CD14-positive monocyte (primary cell): ENCODE results near the gene INO80E. TPM values are rescaled to one million over a fixed set of nuclear protein-coding genes. Genes with fewer than 3 reads are reported as not detected.

Experiments
- DNase-seq, 3 donors: peaks; one replicate each; pipeline ENCODE4 v3.0.0-alpha.2; 2011 to 2022
- H2AFZ ChIP-seq: 2 replicates; pipeline ENCODE4 v1.6.0; 2012; ENCODE audit warnings: mild to moderate bottlenecking, low read depth, low read length, inconsistent platforms; ENCODE audit not compliant: insufficient read depth, poor library complexity, severe bottlenecking
- H3K27ac ChIP-seq, 2 donors: 1 replicate in 1 of 2; 2 replicates in 1 of 2; pipeline ENCODE4 v1.5.1; 2012 to 2013; ENCODE audit warnings: low read length in 2 of 2, control low read depth in 1 of 2, inconsistent platforms in 1 of 2, low read depth in 1 of 2, mild to moderate bottlenecking in 1 of 2
- H3K27me3 ChIP-seq, 2 donors: one replicate each; pipeline versions ENCODE4 v1.6.0 to v1.6.1; 2011 to 2013; ENCODE audit warnings: low read length in 2 of 2; ENCODE audit not compliant: control insufficient read depth in 2 of 2, insufficient read depth in 2 of 2
- H3K36me3 ChIP-seq, 2 donors: replicated peaks in 1 of 2; 1 replicate in 1 of 2; 2 replicates in 1 of 2; pipeline versions ENCODE4 v1.5.1 to v1.6.1; 2012 to 2013; ENCODE audit warnings: low read length in 2 of 2, control low read depth in 1 of 2, inconsistent platforms in 1 of 2, mild to moderate bottlenecking in 1 of 2; ENCODE audit not compliant: insufficient read depth in 2 of 2, control insufficient read depth in 1 of 2
- H3K4me1 ChIP-seq, 2 donors: 1 replicate in 1 of 2; 2 replicates in 1 of 2; pipeline versions ENCODE4 v1.5.1 to v1.6.1; 2012 to 2013; ENCODE audit warnings: low read length in 2 of 2, control low read depth in 1 of 2, inconsistent platforms in 1 of 2, mild to moderate bottlenecking in 1 of 2, moderate library complexity in 1 of 2; ENCODE audit not compliant: insufficient read depth in 2 of 2, control insufficient read depth in 1 of 2
- H3K4me2 ChIP-seq: replicated peaks from 2 replicates; pipeline ENCODE3; 2012; ENCODE audit warnings: low read length, moderate library complexity, mild to moderate bottlenecking; ENCODE audit not compliant: poor library complexity, severe bottlenecking; ENCODE audit errors: extremely low read depth
- H3K4me3 ChIP-seq, 3 experiments: fragments of 200-600 bp in 1 of 3; sonication (generic) in 1 of 3; replicated peaks in 1 of 3; 1 replicate in 2 of 3; 2 replicates in 1 of 3; pipeline ENCODE4 v1.5.1; 2011 to 2013; ENCODE audit warnings: low read length in 3 of 3, mild to moderate bottlenecking in 3 of 3, control low read depth in 2 of 3, low read depth in 2 of 3, inconsistent platforms in 1 of 3, moderate library complexity in 1 of 3
- H3K79me2 ChIP-seq: 2 replicates; pipeline ENCODE4 v1.6.0; 2012; ENCODE audit warnings: mild to moderate bottlenecking, control low read depth, inconsistent platforms, low read length, moderate library complexity; ENCODE audit not compliant: insufficient read depth
- H3K9ac ChIP-seq: 2 replicates; pipeline ENCODE4 v1.6.0; 2017; ENCODE audit warnings: low read length, mild to moderate bottlenecking; ENCODE audit not compliant: insufficient read depth, poor library complexity, severe bottlenecking
- H3K9me3 ChIP-seq, 2 donors: replicated peaks in 1 of 2; 1 replicate in 1 of 2; 2 replicates in 1 of 2; pipeline versions ENCODE4 v1.5.1 to v1.6.1; 2012 to 2013; ENCODE audit warnings: low read length in 2 of 2, control low read depth in 1 of 2; ENCODE audit not compliant: control insufficient read depth in 1 of 2, insufficient read depth in 1 of 2
- H4K20me1 ChIP-seq: 2 replicates; pipeline ENCODE4 v1.6.0; 2012; ENCODE audit warnings: mild to moderate bottlenecking, low read length, control low read depth, moderate library complexity; ENCODE audit not compliant: insufficient read depth
- H3K27ac Mint-ChIP-seq, 7 donors: one replicate each; pipeline ENCODE4 v1.8.0; 2020; ENCODE audit warnings: mild to moderate bottlenecking in 7 of 7, mixed read lengths in 7 of 7, moderate library complexity in 6 of 7, inconsistent platforms in 2 of 7
- H3K27me3 Mint-ChIP-seq, 3 donors: one replicate each; pipeline ENCODE4 v1.8.0; 2021 to 2022; ENCODE audit warnings: low read depth in 3 of 3, mild to moderate bottlenecking in 3 of 3, mixed read lengths in 3 of 3, moderate library complexity in 3 of 3, inconsistent platforms in 1 of 3
- H3K36me3 Mint-ChIP-seq, 2 donors: one replicate each; pipeline ENCODE4 v1.8.0; 2020; ENCODE audit warnings: mixed read lengths in 2 of 2, inconsistent platforms in 1 of 2, mild to moderate bottlenecking in 1 of 2
- H3K4me1 Mint-ChIP-seq: one replicate; pipeline ENCODE4 v1.8.0; 2020; ENCODE audit warnings: mild to moderate bottlenecking, mixed read lengths
- H3K4me3 Mint-ChIP-seq, 2 donors: one replicate each; pipeline ENCODE4 v1.8.0; 2020; ENCODE audit warnings: mild to moderate bottlenecking in 2 of 2, mixed read lengths in 2 of 2, moderate library complexity in 1 of 2
- H3K9me3 Mint-ChIP-seq, 7 donors: one replicate each; pipeline ENCODE4 v1.8.0; 2020 to 2022; ENCODE audit warnings: mixed read lengths in 7 of 7, mild to moderate bottlenecking in 6 of 7, moderate library complexity in 6 of 7, inconsistent platforms in 2 of 7
- WGBS: methylation state at CpG from one replicate; pipeline ENCODE4 v1.1.5; 2013; ENCODE audit warnings: missing lambda C conversion rate; ENCODE audit not compliant: insufficient coverage; 5-methylcytosine and 5-hydroxymethylcytosine counted together
- intact Hi-C, 2 donors: fragments of 100-400 bp; cut with micrococcal nuclease; formaldehyde crosslinking; loops; one replicate each; pipeline versions ENCODE4 v1.15.0 to v1.15.1; 2023
- polyA plus RNA-seq, 3 donors: library from polyadenylated mRNA; depleted of rRNA in 1 of 3; unstranded in 2 of 3; stranded (reverse) in 1 of 3; fragments of 300-500 nt in 2 of 3; fragments of >200 nt in 1 of 3; fragmentation: Illumina TruSeq in 2 of 3; gene quantifications; 1 replicate in 2 of 3; 2 replicates in 1 of 3; pipeline ENCODE4 v1.2.3, GENCODE V29; 2012 to 2021
- TF ChIP-seq, protein P1 (sequence below): fragments of 200-600 bp; IDR thresholded peaks from one replicate; pipeline ENCODE4 v1.8.0; 2022; ENCODE audit warnings: antibody characterized with exemption, mild to moderate bottlenecking

Gene INO80E
- polyA plus RNA-seq, 3 donors: 2.8 to 57.6 (median 3.5) TPM

DNA sequence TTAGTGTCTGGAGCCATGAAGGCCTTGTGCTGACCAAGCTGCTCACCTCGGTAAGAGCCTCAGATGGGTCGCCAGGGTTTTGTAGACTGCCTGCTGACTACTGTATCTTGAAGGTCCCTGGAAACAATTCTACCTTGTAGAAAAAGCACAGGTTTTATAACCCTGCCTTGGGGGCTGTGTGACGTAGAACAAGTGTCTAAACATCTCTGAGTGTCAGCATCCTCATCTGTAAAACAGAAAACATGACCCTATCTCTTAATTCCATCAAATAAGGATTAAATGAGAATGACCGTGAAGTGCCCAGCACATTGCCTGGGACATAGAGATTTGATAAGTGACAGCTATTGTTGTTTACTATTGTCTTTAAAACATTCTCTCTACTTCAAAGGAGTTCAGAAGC lies 27.8 kb upstream of the INO80E start:
- H3K4me2 ChIP-seq: no peak overlapping the region
- peaks cover 10 to 15% of the 10 kb centered on the region in 2 donors for H3K4me1 ChIP-seq
- peaks cover 39 to 69% of the 10 kb centered on the region in 2 donors for H3K36me3 Mint-ChIP-seq
- peaks cover 32 to 49% of the 10 kb centered on the region in 2 donors for H3K36me3 ChIP-seq
- whole genome bisulfite sequencing: no CpG with 5 or more reads among the region's 4 CpGs
- peaks cover 3% of the 10 kb centered on the region for H3K79me2 ChIP-seq
- peaks cover 0 to 5% (median 0%) of the 10 kb centered on the region in 7 donors for H3K9me3 Mint-ChIP-seq
- TF ChIP-seq, protein P1, sequence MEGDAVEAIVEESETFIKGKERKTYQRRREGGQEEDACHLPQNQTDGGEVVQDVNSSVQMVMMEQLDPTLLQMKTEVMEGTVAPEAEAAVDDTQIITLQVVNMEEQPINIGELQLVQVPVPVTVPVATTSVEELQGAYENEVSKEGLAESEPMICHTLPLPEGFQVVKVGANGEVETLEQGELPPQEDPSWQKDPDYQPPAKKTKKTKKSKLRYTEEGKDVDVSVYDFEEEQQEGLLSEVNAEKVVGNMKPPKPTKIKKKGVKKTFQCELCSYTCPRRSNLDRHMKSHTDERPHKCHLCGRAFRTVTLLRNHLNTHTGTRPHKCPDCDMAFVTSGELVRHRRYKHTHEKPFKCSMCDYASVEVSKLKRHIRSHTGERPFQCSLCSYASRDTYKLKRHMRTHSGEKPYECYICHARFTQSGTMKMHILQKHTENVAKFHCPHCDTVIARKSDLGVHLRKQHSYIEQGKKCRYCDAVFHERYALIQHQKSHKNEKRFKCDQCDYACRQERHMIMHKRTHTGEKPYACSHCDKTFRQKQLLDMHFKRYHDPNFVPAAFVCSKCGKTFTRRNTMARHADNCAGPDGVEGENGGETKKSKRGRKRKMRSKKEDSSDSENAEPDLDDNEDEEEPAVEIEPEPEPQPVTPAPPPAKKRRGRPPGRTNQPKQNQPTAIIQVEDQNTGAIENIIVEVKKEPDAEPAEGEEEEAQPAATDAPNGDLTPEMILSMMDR: no peak
- peaks cover 11% of the 10 kb centered on the region for H3K4me1 Mint-ChIP-seq
- no peak overlapping the region for H3K27ac Mint-ChIP-seq
- peaks cover 10% of the 10 kb centered on the region for H4K20me1 ChIP-seq
- H3K9ac ChIP-seq: no peak overlapping the region
- H3K4me3 ChIP-seq: no peak overlapping the region
- H2AFZ ChIP-seq: no peak overlapping the region
- H3K27me3 Mint-ChIP-seq: peaks cover 0 to 3% (median 2%) of the 10 kb centered on the region in 3 donors
- H3K27me3 ChIP-seq: no peaks in the 10 kb centered on the region
- H3K4me3 Mint-ChIP-seq: no peak overlapping the region
- H3K27ac ChIP-seq: no peak overlapping the region
- intact Hi-C loops: no loop called here
- DNase-seq: no peak
- H3K9me3 ChIP-seq: no peaks in the 10 kb centered on the region

DNA sequence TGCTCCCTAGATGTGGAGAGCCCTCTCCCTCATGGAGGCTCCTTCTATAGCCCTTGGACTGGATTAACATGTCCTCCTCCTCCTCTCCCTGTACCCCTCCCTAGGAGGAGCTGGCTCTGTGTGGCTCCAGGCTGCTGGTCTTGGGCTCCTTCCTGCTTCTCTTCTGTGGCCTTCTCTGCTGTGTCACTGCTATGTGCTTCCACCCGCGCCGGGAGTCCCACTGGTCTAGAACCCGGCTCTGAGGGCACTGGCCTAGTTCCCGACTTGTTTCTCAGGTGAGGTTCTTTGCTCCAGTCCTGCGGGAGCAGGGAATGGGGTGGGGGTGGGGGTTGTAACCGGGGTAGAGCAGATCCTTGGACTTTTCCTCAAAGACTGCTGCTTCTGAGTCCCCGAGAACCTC lies 24.7 kb upstream of the INO80E start:
- TF ChIP-seq, protein P1: no peak
- Mint-ChIP-seq H3K9me3 (peaks cover 0 to 5% (median 2%) of the 10 kb centered on the region in 7 donors), H3K27ac (no peak overlapping the region), H3K4me1 (peaks cover 29% of the 10 kb centered on the region), H3K4me3 (no peak overlapping the region), H3K27me3 (peaks cover 0 to 5% (median 2%) of the 10 kb centered on the region in 3 donors), H3K36me3 (peaks cover 26 to 52% of the 10 kb centered on the region in 2 donors)
- Histone ChIP-seq H4K20me1 (peaks cover 29% of the 10 kb centered on the region), H3K27me3 (no peaks in the 10 kb centered on the region), H3K4me1 (peaks cover 31 to 39% of the 10 kb centered on the region in 2 donors), H3K27ac (no peak overlapping the region), H2AFZ (no peak overlapping the region), H3K4me2 (no peak overlapping the region), H3K36me3 (peaks cover 27 to 43% of the 10 kb centered on the region in 2 donors), H3K9me3 (no peaks in the 10 kb centered on the region), H3K9ac (no peak overlapping the region), H3K79me2 (peaks cover 26% of the 10 kb centered on the region), H3K4me3 (no peak overlapping the region)
- 100% methylated on average over 3 of the region's 8 CpGs for WGBS
- DNase-seq: no peak
- intact Hi-C loops: loop anchor here in 1 of 2 donors (10.0 kb wide), 1 partner anchor 107 kb away; the partner anchor contains the start of gene CDIPT
